CD4-positive, alpha-beta T cell treated with Interleukin-12 subunit alpha and Interleukin-12 subunit beta, for 1 hour (primary cell): ENCODE data around the gene OTC.

Experiments used
- DNase-seq: peaks from one replicate; pipeline ENCODE4 v3.0.0-alpha.2; 2020

OTC gene

DNA sequence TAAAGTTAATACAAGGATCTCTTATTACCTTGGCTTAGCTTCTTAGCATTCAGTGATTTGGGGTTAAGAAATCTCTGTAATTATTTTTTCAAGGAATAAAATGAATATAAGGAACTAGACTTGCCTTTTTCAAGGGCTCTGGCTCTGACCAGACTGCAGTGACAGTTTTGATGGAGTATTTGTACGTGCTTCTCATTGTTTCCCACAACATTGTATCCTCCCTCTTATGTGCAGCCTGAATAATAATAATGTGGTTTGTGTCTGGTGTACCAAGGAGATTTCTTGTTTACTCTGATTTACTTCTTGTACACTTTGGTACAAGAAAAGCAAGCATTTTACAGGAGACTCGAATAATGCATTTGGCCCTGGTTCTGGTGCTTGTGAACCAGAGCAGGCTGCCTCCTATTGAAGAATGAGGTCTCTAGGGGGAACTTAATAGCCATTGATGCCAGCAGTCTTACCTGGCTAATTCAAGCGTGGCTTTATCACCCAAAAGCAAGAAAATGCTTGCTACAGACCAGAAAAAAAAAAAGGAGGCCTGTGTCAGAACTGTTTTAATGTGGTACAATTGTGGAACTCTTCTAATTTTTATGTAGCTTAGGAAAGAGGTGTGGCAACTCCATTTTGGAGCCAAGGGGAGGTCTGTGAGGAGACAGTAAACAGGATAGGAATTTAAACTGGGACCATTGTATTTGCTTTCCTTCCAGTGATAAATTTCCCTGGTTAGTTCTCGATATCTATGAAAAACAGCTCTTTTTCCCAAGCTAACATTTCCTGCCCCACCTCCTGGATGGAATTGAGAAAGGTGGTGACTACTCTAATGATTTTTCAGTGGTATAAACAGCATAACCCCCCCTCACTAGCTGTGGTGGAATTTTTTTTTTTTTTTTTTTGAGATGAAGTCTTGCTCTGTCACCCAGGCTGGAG, 5.6 kb downstream of the OTC start:
- DNase-seq, result no peak

DNA sequence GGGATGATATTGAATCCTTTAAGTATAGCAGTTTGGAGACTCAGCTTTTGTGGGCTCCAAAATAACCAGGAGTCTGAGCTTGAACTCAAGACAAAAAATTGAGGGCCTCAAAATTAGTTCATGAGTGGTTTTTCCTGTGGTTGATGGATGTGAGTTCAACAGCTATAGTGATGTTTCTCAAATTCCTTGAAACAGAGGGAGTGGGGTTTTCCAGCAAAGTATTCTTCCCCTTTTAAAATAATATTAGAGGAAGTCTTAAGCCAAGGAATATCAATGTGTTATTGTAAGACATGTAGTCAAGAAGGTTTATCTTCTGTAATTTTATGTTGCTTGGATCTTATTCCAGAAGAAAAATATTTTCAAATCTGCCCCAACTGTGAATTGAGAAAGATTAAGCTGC, 10.6 kb downstream of the OTC start:
- DNase-seq, result no peak

DNA sequence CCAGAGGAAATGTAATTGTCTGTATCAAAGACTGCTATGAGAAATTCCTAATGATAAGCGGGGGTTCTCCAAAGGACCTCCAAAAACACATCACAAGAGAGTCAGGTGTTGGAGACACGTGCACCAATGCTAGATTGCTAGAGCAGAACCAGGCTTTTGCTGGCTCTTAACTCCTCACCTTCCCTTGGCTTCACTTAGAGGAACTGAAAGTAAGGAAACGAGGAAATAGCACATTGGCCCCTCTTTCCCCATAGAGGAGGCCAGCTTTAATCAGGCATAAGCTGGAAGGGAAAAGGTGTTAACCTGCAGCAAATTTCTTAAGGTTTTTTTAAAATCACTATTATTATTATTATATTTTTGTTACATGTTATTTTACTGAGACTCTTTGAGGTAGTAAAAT, 13.6 kb downstream of the OTC start:
- DNase-seq, result no peak

DNA sequence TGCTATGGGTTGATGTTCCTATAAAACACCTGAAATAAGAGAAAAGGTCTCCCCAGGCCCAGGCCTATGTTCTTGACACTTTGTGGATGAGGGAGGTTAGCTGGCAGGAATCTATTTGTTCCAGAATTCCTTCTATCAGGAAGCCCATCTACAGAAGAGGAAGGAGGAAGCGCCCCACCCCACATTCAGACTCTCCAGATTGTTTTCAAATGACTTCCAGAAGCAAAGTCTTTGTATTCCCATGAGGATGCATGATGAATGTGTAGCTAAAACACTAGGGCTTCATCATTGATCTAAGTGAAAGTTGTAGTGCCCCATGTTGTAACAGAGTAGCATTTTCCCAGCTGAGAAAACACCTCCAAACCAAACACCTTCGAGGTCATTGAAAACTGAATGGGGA, 16.4 kb downstream of the OTC start:
- DNase-seq, result no peak

DNA sequence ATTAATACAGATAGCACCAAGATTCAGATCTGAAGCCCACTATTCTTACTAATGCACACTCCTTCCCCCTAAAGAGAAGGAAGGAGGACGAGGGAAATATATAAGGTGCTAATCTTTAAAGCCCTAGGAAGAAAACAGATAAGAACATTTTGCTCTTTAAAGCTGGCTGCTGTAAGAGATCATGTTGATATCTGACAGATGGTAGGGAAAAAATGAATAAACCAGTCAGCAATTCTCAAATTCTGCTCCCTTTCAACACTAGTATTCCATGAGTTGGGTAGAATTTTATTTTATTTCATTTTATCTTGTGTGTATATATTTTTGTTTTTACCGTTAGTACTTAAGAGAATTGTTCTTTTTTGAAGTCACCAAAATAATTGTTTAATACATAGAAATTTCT, 19.2 kb downstream of the OTC start:
- DNase-seq, result no peak

DNA sequence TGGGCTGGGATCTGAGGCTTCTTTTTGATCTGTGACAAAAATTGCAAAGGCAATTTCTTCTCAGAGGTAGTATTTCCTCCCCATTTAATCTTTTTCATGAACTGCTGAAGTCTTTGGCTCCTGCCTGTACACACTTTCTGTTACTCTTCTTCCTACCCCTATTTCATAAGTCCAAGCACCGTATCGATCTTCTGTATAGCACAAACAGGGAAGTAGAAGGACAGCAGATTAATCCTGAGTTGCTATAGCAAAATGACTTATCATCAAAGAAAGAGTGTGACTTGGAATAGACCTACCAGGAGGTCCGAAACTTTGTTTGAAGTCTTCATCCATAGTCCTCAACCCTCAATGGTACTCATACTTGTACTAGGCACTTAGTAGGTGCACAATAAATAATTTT, 22.0 kb downstream of the OTC start:
- DNase-seq, result no peak

DNA sequence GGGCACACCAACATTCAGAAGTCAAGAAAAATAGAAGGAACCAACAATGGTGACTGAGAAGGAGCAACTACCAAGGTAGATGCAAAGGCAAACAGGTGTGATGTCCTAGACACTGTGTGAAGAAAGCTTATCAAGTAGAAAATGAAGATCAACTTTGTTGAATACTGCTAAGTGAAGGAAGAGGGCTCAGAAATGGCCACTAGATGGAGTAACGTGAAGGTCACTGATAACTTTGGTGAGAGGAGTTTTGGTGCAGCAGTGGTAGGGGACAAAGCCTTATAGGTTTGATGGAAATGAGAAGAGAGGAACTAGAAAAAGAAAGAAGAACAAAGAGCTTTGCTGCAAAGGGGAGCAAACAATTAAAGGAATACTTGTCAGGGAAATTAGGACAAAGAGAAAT, 23.5 kb downstream of the OTC start:
- no peak for DNase-seq

DNA sequence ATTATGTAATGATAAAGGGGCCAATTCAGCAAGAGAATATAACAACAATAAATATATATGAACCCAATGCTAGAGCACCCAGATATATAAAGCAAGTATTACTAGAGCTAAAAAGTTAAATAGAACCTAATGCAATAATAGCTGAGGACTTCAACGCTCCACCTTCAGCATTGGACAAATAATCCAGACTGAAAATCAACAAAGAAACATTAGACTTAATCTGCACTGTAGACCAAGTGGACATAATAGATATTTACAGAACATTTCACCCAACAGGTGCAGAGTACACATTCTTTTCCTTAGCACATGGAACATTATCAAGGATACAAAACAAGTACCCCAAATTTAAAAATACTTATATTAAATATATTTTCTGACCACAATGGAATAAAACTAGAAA, 24.3 kb downstream of the OTC start:
- no peak for DNase-seq

DNA sequence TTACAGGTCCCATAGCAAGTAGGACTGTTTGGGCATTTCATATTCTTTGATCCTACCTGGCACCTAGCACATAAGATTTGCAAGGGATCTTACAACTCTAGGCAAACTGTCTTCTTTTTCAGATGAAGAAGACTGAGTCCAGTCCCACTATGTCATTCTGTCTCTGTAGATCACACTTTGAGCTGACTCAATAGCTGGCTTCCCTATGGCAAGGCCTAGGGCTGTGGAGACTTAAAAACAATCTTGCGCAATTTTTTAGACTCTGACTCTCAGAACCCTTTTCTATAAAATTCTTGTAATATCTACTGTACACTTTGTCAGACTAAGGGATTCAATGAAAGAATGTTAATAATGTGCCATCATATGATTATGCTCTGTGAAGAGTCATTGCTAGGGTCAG, 26.7 kb downstream of the OTC start:
- no peak for DNase-seq

DNA sequence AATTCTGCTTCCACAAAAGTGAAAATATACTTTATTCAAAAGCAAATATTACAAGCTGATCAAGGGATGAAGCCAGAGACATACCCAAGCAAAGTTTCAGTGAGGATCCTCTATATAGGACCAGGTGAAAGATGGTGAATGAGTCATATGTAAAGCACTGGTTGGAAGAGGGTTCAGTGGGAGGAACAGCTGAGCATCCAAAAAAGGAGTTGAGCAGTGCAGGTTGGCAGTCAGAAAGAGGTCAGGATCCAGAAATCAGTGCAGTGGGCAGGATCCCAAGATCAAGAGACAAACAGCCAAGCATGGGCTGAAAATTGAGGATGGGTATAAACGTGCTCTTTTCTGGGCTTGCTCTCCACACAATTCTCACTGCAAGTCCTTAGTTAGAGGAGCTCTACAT, 30.3 kb downstream of the OTC start:
- DNase-seq, result no peak

DNA sequence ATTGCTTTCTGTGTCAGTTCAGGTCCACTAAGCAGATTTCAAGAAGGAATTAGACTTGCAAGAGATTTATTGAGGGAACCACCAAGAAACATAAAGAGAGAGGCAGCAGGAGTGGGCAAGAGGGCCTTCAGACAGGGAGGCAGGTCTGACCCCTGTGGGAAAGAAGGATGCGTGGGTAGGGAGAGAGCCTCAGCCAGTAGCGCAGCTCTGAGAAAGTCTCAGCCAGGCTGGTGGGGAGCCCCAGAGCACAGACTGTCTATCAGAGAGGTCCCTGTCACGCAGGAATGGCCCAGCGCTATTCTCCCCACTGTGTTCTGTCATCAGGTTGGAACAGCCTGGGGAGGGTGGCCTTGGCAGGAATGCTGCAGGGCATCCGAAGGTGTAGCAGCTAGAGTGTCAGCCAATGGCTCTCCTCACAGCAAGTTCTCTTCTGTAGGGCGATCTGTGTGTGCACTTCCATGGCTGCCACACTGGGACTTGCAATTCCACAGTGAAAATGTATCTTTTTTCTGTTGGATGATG, 48.0 kb downstream of the OTC start:
- DNase-seq, result no peak

DNA sequence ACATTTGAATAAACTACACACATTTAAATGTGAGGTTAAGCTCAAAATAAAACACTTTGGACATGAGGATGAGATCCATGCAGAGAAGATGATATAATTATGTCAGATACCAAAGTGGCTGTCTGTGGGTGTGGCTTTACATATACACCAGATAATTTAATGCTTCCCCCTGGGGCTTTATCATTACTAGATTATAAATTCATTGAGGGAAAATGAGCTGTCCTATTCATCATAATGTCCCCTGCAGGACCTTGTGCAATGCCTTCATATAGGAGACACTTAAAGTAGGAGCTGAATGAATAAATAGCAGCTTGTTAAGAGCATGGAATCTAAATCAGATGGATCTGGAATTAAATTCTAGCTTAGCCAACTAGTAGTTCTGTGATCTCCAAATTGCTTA, 49.7 kb downstream of the OTC start:
- DNase-seq, result no peak

DNA sequence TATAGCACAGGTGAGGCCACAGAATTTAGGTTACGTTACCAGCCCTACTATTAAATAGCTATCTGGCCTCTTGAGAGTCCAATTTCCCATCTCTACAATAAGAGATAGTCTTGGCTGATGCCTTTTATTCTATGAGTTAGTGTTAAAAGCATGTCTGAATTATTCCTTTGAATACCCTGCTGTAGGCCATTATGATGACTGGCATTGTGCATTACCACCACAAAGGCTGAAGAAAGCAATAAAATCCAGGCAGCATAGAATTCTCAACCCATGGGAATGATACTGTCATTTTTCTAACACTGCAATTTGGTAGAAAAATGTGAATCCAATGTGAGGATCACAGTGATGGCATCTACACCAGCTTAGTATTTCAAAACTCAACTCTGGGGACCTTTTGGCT, 51.4 kb downstream of the OTC start:
- DNase-seq, result no peak

DNA sequence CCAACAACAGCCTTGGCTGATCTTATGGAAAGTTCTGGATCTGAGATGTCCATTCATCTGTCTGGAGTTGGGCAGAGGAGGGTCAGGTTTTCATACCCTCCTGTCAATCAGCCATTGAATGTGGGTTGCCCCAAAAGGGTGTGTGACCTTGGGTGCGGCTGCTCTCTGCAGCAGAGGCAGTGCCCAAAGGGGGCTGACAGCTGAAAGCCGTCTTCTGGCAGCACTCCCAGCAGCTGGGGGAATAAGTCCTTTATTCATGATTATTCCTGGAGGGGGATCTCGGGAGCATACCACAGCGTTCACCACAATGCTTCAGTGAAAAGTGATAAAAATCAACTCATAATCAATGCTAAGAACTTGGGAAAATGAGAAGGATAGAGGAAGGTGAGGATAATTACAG, 54.7 kb downstream of the OTC start:
- DNase-seq, result no peak

DNA sequence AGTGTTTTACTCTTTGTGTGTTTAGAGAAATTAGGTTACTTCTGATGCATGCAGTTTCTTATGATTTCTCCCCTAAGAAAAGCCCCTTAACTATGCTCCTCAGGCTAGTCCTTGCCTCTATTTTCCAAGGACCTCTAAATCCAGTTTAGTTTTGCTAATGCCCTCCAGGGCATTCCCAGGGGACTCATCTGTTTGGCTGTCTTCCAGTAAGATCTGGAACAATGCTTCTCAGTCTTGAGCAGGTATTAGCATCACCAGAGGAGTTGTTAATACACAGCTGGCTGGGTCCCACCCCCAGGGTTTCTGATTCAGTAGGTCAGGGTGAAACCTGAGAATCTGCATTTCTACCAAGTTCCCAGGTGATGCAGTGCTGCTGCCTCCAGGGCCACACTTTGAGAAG, 56.9 kb downstream of the OTC start:
- DNase-seq, result no peak

DNA sequence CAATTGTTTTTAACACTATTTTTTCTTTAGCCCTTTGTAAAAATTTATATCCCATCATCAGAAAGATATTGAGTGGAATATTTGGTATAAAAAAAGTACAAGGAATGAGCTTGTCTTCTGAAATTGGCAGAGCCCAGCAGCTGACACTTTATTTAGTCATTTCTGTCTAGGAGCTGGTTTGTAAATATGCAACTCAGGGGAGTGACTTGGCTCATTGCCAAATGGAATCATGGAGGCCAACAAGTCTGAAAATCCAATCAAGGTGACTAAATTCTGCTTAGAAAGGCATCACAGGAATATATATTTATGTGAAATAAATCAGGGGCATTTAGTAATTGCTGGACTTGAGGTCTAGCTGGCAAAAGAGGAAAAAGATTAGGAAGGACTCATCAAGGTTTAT, 74.4 kb downstream of the OTC start:
- no peak for DNase-seq

DNA sequence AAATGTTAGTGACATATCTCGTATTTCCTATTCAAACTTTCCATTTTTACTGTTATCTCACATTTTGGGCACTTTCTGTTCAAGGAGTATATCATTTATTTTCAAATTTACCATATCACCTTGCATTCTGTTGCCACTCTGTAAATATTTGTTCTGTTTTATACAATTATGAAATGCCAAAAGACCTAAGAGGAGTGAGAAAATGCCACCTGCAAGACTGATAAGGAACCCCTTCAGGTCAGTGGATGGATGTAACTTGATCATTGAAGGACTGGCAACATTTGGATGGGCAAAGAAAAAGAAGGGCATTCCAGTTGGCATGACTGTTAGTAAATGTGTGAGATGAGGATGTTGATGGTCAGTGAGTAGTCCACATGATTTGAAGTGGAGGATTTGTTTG, 79.1 kb downstream of the OTC start:
- DNase-seq, result no peak

DNA sequence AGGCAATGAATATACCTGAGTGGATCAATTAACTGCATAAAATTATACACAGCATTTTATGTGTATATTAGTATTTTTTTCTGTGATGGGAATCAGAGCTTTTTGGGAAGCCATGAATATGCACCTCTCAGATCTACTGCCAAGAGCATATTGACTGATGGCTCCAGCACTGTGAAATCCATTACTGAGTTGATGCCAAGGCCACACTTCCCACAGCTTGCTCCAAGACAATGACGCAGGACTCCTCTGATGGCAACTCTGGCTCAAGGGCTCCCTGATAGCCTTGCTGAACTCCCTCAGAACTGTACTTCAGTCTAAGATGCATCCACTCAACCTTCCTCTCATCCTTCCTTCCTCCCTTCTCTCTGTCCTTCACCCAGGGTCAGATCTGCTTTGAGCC, 82.7 kb downstream of the OTC start:
- no peak for DNase-seq

DNA sequence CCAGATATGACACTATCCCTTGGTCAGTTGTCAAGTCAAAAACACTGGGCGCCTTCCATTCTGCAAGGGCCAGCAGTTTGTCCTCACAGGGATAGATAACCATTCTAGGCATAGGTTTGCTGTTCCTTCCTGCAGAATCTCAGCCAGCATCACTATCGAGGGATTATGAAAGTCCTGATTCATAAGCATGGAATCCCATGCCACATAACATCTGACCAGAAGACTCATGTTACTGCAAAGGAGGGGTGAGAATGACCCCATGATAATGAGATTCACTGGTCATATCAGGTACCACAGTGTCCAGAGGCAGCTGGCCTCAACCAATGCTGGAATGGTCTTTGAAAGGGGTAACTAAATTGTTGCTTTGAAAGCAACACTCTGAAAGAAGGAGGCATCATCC, 84.7 kb downstream of the OTC start:
- no peak for DNase-seq

DNA sequence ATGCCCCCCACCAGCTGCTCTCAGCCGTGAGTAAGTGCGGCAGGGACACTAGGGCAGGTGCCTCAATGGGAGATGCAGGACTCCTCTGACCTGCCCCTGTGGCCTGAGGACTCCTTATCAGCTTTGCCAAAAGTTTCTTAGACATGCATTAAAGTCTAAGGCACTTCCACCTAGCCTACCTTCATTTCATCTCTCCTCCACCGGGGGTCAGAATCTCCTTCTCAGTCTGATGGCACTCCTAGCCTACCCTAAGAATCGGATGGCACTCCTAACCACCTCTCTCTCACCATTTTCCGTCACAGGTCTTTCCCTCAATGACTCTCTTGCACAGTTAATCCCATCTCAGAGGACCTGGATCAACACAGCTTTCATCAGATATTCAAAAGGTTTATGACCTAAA, 85.9 kb downstream of the OTC start:
- no peak for DNase-seq

DNA sequence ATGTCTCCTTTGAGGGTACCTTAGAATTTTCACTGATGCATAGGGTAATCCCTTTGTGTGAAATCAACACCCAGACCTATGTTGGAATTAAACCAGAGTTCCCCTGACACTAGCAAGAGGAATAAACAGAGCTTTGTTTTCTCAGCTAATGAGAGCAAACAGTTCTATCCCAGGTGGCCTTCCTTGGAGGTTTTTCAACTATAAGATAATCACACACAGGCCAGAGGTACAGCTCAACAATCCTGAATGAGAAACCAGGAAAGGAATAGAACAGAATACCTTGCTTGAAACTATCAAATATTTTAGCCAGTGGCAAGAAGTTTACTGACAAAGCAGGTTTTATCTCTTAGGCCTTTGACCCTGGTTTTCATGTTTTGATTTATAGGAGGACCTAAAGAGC, 100.2 kb downstream of the OTC start:
- no peak for DNase-seq

DNA sequence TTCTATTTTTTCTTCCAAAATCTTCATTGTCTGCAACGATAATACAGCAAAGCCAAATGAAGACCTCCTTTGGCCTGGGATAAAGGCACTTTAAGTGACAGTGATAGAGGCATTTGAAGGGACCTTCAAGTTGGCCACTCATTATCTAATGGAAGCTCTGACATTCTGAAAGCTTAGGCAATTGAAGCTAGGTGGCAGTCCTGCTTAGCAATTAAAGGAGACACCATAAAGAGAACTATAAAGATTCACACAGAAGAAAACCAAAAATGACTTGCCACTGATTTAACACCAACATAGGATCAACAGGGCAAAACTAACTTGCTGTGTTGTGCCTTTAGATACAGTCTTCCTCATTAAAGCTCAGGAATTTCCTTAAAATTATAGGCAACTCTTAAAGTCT, 105.7 kb downstream of the OTC start:
- DNase-seq, result no peak

DNA sequence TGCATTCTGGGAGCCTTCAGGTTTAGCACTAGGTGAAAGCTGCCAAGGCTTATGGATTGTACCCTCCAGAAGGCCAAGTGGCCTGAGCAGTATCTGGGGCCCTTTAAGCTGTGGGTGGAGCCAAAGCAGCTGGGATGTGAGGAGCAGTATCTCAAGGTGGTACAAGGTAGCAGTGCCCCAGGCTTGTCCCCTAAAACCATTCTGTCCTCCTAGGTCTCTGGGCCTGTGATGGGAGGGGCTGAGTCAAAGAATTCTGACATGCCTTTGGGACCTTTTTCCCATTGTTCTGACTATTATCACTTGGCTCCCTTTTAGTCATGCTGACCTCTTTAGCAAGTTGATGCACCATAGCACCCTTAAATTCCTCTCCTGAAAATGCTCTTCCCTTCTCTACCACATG, 109.9 kb downstream of the OTC start:
- DNase-seq, result no peak

DNA sequence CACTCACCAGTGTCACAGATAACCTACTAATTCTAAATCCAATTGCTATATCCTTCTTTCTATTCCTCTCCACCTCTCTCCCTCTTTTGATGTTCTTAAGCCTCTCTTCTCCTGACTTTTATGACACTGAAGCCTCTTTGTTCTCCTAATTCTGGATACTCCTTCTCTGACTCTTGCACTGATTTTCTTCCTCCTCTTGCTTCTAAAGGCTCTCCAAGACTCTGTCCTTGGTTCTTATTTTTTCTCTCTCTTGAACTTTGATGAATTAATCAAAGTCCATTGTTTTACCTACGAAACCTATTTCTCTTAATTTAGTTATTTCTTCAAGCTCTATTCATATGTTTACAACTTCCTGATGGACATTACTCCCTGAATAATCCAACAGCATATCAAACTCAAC, 113.3 kb downstream of the OTC start:
- DNase-seq, result no peak

DNA sequence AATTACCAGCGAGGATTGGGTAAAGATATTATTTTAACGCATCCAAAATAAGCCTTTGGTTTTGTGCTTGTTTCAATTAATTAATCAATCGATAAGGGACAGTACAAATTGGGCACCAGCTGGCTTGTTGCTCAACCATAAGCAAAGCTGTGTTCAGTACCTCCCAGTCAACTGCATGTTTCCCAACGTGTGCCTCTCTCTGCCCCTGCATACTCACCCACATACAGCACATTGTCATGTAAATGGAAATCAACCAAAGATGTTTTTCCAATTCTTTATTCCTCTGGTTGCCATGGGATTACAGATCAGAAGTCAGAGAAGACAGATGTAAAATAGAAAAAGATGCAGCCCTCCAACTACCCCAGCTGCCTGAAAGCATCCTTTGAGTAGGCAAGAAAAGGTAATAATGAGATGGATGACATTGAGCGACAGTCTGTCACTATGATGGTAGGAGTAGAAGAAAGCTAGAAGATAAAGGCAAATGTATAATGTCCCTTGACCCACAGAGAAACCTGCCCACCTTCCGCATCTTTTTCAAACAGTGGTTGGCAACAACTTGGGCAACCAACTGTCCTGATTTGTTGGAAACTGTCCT, 116.3 kb downstream of the OTC start:
- no peak for DNase-seq
